Measurements from ENCODE around the gene MEST. TPM values are rescaled to one million over a fixed set of nuclear protein-coding genes. Genes with fewer than 3 reads are reported as not detected.

MEST gene
- total and polyA plus RNA-seq, 10 of the 15 experiments (the other 5 are each of a cell fraction or from before 2014, with no cell fraction given), result 1.0 to 18.2 (median 8.2) TPM

- CTCF ChIA-PET, result no interaction called here
- SMC1A ChIA-PET (ENCODE audit: uncharacterized antibody, unreplicated experiment), result no interaction called here
- Histone ChIP-seq H3K79me2 (ENCODE audit: control insufficient read depth, insufficient read depth, low read length) (no peaks in the 10 kb centered on the region), H3K36me3 (ENCODE audit: control insufficient read depth in 2 of 2, insufficient read depth in 2 of 2, low read length in 1 of 2) (no peaks in the 10 kb centered on the region; a peak in 1 of 4 replicates), H3K4me2 (ENCODE audit: control insufficient read depth, insufficient read depth) (no peak overlapping the region), H3K4me1 (ENCODE audit: control insufficient read depth, insufficient read depth, low read length) (no peaks in the 10 kb centered on the region), H3K4me3 (no peak overlapping the region), H3K27ac (ENCODE audit: control insufficient read depth, insufficient read depth) (no peak overlapping the region), H4K20me1 (ENCODE audit: control insufficient read depth, insufficient read depth) (no peaks in the 10 kb centered on the region), H2AFZ (ENCODE audit: control insufficient read depth, low read depth, low read length) (no peak overlapping the region), H3K27me3 (replicated peaks in 1 of 2; ENCODE audit: control insufficient read depth in 2 of 2, insufficient read depth in 2 of 2, low read length in 1 of 2) (no peaks in the 10 kb centered on the region), H3K9me3 (replicated peaks; ENCODE audit: control insufficient read depth, insufficient read depth, low read length) (no peaks in the 10 kb centered on the region), H3K9ac (ENCODE audit: control insufficient read depth, insufficient read depth, low read length) (no peak overlapping the region)
- RAD21 ChIA-PET (ENCODE audit: unreplicated experiment), result no interaction called here
- FAIRE-seq (no peak), ATAC-seq (no peak), DNase-seq (ENCODE audit: low read depth, low spot score) (no peak)
- no TSS peak for BruUV-seq (replicated peaks)
- WGBS (ENCODE audit: insufficient coverage, insufficient replicate concordance, low lambda C conversion rate, missing lambda C conversion rate), result 50% methylated on average over 2 of the region's 2 CpGs
- in situ Hi-C loops (cut with MboI) (no loop called here), intact Hi-C loops (cut with micrococcal nuclease; ENCODE audit: unreplicated experiment) (no loop called here)
- POLR2A ChIA-PET, result no interaction called here
- TF ChIP-seq ZSCAN29 (IDR thresholded peaks at IDR 0.05) (no peak), PAX8 (IDR thresholded peaks at IDR 0.05) (no peak), IRF3 (IDR thresholded peaks at IDR 0.05) (no peak), CHD1 (IDR thresholded peaks at IDR 0.05; ENCODE audit: low read depth, low read length) (no peak), ZNF207 (IDR thresholded peaks at IDR 0.05; ENCODE audit: borderline replicate concordance) (no peak), SMC3 (IDR thresholded peaks at IDR 0.05; ENCODE audit: borderline replicate concordance, low read length) (no peak), SPI1 (IDR thresholded peaks at IDR 0.05; ENCODE audit: borderline replicate concordance, insufficient read depth, low read depth, low read length) (no peak), BHLHE40 (IDR thresholded peaks at IDR 0.05; ENCODE audit: borderline replicate concordance in 1 of 2, low read depth in 2 of 2, low read length in 1 of 2) (no peak), SRF (IDR thresholded peaks at IDR 0.05; ENCODE audit: low read depth in 2 of 2, low read length in 2 of 2) (no peak), ZNF592 (IDR thresholded peaks at IDR 0.05) (no peak), ZBTB11 (CRISPR knock-in tag; IDR thresholded peaks at IDR 0.05) (no peak), CREM (IDR thresholded peaks at IDR 0.05; ENCODE audit: low read depth) (no peak)
Observed at GRCh38 chr7:130543487-130544010, 51.7 kb downstream of the MEST start.

Data from GM12878 (cell line).